ENCODE data around the gene GPR87. TPM values are rescaled to one million over a fixed set of nuclear protein-coding genes. Genes with fewer than 3 reads are reported as not detected.
A peak's percentile ranks its signal among the peaks of the same experiment; 100 is the strongest.

GPR87 gene, protein sequence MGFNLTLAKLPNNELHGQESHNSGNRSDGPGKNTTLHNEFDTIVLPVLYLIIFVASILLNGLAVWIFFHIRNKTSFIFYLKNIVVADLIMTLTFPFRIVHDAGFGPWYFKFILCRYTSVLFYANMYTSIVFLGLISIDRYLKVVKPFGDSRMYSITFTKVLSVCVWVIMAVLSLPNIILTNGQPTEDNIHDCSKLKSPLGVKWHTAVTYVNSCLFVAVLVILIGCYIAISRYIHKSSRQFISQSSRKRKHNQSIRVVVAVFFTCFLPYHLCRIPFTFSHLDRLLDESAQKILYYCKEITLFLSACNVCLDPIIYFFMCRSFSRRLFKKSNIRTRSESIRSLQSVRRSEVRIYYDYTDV
- not detected for total RNA-seq

DNA sequence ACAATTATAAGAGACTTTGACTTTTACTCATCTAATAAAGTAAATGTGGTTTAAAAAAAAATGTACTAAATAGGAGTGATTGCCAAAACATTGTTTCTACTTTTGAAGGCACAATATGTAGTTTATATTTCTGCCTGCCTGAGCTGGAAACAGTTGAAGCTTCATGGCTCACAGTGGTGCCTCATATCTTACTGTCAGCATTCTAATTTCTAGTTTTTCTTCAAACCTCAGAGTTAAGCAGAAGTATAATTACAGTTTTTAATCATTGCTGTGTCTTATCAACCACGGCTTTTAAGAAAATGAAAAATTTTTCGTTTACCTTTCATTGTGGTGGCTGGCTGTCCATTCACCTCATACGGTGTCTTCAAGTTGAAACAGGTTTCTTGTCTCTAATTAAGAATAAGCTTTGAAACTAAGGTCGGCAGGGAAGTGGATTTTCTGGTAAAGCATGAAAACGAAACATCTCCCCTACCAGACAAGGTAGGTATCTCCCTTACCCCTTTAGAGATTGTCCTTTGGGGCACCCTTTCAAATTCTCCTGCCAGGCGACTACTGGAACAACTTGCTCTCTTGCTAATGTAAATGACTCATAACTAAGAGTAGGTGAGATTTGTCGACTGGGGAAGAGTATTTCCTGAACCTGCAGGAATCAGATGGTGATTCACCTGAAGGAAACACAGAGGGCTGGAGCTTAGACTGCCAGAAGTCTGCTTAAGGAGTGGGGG is at the start of gene GPR87:
Gene GPR87 (minus strand): TSS at position 554 of the 725 bp plus-strand sequence. CDS start 16,720 bp downstream, outside the sequence.
- H3K4me3 Mint-ChIP-seq: no peak within 1 kb of the TSS
- ChIA-PET POLR2A (no interaction called here), CTCF (interaction anchor here (1.2 to 1.5 kb wide), 3 partner anchors 12 to 148 kb away, joined by 4 to 6 read pairs (median 4); no protein-coding TSS in a partner anchor)
- no peaks in the 10 kb centered on the region for H3K27me3 Mint-ChIP-seq (ENCODE audit: low read depth)
- H3K4me1 Mint-ChIP-seq (ENCODE audit: low read depth): peaks cover 5% of the 10 kb centered on the region
- ATAC-seq (peak; percentile 23), DNase-seq (no peak)
- H3K9me3 Mint-ChIP-seq (ENCODE audit: insufficient read depth): no peaks in the 10 kb centered on the region
- H3K36me3 Mint-ChIP-seq (ENCODE audit: low read depth): no peaks in the 10 kb centered on the region
- H3K27ac Mint-ChIP-seq: no peak within 1 kb of the TSS

DNA sequence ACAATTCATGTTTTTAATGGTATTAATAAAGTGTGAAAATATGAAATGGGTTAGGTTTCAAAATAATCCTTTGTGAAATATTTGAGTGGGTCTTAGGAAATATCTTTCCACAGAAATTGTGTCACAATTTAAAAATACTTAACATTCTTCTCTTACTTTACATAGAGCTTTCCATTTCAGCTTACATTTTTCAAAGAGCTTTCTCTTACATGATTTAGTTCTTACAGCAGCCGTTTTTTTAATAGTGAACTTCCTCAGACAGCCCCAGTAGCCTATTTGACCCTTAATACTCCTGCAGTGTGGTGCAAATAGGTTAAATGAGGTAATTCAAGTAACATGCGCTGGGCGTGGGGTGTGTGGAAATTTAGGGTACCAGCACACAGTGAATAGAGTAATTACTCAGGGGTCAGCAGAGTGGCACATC is 46.1 kb upstream of the GPR87 start:
- no peaks in the 10 kb centered on the region for H3K36me3 Mint-ChIP-seq (ENCODE audit: low read depth)
- no peak for DNase-seq
- no peak overlapping the region for H3K4me3 Mint-ChIP-seq
- H3K9me3 Mint-ChIP-seq (ENCODE audit: insufficient read depth): no peaks in the 10 kb centered on the region
- no peak for ATAC-seq
- no peak overlapping the region for H3K27ac Mint-ChIP-seq
- CTCF ChIA-PET: no interaction called here
- peaks cover 6% of the 10 kb centered on the region for H3K27me3 Mint-ChIP-seq (ENCODE audit: low read depth)
- POLR2A ChIA-PET: no interaction called here
- H3K4me1 Mint-ChIP-seq (ENCODE audit: low read depth): no peaks in the 10 kb centered on the region

DNA sequence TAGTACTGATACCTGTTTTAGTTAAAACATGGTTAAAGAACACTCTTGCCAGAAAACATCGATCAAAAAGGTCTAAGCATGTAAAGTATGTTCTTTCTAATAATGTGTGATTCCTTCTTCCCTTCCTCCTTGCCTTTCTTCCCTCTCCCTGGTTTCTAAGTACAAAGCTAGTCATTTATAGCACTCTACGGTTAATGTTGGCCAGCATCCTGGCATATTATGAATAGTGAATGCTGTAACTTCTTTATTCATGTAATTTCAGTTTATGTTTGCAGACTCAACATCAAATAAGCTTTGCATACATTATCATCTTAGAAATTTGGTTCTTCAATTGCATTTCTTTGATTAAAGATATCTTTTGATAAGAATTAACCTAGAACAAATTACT is 40.8 kb upstream of the GPR87 start:
- no peaks in the 10 kb centered on the region for H3K4me1 Mint-ChIP-seq (ENCODE audit: low read depth)
- H3K36me3 Mint-ChIP-seq (ENCODE audit: low read depth): no peaks in the 10 kb centered on the region
- DNase-seq: no peak
- no peak overlapping the region for H3K4me3 Mint-ChIP-seq
- no peaks in the 10 kb centered on the region for H3K9me3 Mint-ChIP-seq (ENCODE audit: insufficient read depth)
- no peak overlapping the region for H3K27ac Mint-ChIP-seq
- ATAC-seq: no peak
- H3K27me3 Mint-ChIP-seq (ENCODE audit: low read depth): peaks cover 8% of the 10 kb centered on the region
- CTCF ChIA-PET: interaction anchor here (0.8 to 1.4 kb wide), 5 partner anchors 22 to 129 kb away, joined by 3 to 5 read pairs (median 3); no protein-coding TSS in a partner anchor
- POLR2A ChIA-PET: no interaction called here

DNA sequence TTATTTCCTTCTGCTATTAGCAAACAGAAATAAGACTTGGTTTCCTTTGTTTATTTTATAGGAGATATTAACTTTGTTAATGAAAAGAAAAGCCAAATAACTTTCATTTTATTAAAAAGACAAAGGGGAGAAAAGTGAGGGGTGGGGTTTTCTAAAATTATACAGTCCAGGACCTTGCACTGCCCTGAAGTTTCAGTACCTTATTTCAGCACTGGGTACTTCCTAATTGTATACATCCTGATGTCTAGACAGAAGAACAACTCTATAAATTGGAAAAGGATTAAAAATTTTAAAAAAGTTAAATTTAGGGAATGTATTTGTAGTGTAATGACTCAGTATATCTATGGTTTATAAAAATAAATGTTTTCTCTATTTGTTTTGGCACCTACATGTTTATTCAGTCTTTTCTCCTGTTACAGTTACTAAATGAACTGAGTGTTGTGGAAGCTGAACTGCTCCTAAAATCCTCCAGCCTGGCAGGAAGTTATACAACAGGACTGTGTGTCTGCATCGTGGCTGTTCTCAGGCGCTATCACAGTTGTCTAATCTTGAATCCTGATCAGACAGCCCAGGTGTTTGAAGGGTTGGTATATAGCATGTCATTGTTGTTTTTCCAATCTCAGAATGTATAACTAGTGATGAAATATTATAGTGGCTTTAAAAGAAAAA is 40.3 kb upstream of the GPR87 start:
- Mint-ChIP-seq H3K4me1 (ENCODE audit: low read depth) (peaks cover 3% of the 10 kb centered on the region), H3K27me3 (ENCODE audit: low read depth) (peaks cover 8% of the 10 kb centered on the region), H3K9me3 (ENCODE audit: insufficient read depth) (no peaks in the 10 kb centered on the region), H3K4me3 (no peak overlapping the region), H3K27ac (no peak overlapping the region), H3K36me3 (ENCODE audit: low read depth) (no peaks in the 10 kb centered on the region)
- ATAC-seq (no peak), DNase-seq (no peak)
- POLR2A ChIA-PET: no interaction called here
- CTCF ChIA-PET: interaction anchor here (1.1 kb wide), 1 partner anchor 122 kb away, joined by 3 read pairs; no protein-coding TSS in a partner anchor

DNA sequence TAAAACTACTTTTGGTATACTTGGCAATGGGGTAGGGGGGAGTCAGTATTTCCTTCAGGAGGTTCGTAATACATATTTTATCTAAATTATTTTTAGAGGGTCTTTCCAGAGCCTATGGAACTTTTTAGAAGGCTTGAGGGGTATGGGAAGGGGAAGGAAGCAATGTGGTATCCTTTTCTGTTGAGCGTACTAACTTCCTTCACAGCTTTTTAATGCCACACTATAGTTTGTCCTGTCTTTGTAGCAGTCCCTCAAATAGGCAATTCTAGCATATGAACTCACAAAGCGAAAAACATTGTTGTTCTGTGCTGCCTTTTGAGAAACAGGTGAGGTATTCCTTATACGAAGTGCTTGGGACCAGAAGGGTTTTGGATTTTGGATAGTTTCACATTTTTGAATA is 35.0 kb upstream of the GPR87 start:
- DNase-seq (no peak), ATAC-seq (no peak)
- Mint-ChIP-seq H3K27ac (no peak overlapping the region), H3K4me1 (ENCODE audit: low read depth) (peaks cover 10% of the 10 kb centered on the region), H3K4me3 (no peak overlapping the region), H3K36me3 (ENCODE audit: low read depth) (no peaks in the 10 kb centered on the region), H3K9me3 (ENCODE audit: insufficient read depth) (no peaks in the 10 kb centered on the region), H3K27me3 (ENCODE audit: low read depth) (peaks cover 16% of the 10 kb centered on the region)
- CTCF ChIA-PET: no interaction called here
- POLR2A ChIA-PET: no interaction called here

DNA sequence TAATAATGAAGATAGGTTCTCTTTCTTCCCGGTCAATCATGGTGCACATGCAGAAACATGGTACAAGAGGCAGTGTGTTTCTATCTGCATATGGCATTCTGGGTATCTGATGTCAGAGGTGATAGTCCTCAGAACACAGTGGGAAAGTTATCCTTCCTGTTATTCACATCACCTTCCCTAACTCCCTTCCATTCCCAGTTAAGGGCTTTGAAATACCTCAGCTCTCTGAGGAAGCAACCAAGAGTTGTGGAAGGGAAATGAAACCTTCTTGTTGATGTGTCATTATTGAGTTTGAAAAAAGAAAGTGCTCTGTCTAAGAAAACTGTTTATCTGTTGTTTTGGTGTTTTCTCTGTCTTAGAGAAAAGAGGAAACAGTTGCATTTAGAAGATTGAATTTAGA is 34.6 kb upstream of the GPR87 start:
- no peak for DNase-seq
- ChIA-PET CTCF (no interaction called here), POLR2A (no interaction called here)
- no peaks in the 10 kb centered on the region for H3K36me3 Mint-ChIP-seq (ENCODE audit: low read depth)
- H3K4me3 Mint-ChIP-seq: no peak overlapping the region
- H3K27me3 Mint-ChIP-seq (ENCODE audit: low read depth): peaks cover 18% of the 10 kb centered on the region
- ATAC-seq: no peak
- no peak overlapping the region for H3K27ac Mint-ChIP-seq
- no peaks in the 10 kb centered on the region for H3K9me3 Mint-ChIP-seq (ENCODE audit: insufficient read depth)
- peaks cover 10% of the 10 kb centered on the region for H3K4me1 Mint-ChIP-seq (ENCODE audit: low read depth)

DNA sequence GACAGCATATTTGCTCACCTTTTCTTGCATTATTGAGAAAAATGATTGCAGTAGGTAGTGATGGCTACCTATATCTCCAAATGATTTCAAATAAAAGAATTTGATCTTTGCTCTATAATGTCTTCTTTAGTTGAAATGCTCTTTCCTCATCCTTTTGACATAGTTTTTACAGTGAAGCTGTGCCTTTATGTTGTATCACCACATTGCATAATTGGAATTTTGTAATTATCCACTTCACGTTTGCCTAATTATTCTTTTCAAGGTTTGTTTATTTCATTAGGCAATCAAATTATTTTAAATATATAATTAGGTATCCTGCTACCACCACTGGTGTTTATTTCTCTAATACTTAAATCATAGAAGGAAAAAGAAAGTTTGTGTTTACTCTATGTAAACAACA is 34.0 kb upstream of the GPR87 start:
- DNase-seq (no peak), ATAC-seq (no peak)
- Mint-ChIP-seq H3K4me3 (no peak overlapping the region), H3K27ac (no peak overlapping the region), H3K4me1 (ENCODE audit: low read depth) (peaks cover 10% of the 10 kb centered on the region), H3K9me3 (ENCODE audit: insufficient read depth) (no peaks in the 10 kb centered on the region), H3K36me3 (ENCODE audit: low read depth) (no peaks in the 10 kb centered on the region), H3K27me3 (ENCODE audit: low read depth) (peaks cover 19% of the 10 kb centered on the region)
- ChIA-PET CTCF (no interaction called here), POLR2A (no interaction called here)

DNA sequence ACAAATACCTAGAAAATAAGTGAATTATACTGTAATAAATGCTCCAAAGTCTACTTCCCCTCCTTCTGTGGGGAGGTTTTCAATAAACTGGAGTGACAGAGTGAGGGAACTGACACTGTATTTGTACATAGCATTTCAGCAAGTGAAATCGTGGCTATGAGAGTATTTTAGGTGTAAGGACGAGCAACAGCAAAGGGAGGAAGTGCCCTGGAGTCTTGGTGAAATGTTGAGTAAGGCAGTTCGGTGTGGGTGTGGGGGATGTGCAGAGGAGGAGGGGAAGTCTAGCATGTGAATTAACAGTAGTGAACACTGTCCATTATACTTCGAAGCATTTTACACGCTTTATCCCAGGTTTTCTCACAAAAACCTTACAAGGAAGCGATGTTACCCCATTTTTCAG is 30.8 kb upstream of the GPR87 start:
- peaks cover 10% of the 10 kb centered on the region for H3K4me1 Mint-ChIP-seq (ENCODE audit: low read depth)
- ATAC-seq: no peak
- CTCF ChIA-PET: no interaction called here
- DNase-seq: no peak
- no peak overlapping the region for H3K4me3 Mint-ChIP-seq
- H3K9me3 Mint-ChIP-seq (ENCODE audit: insufficient read depth): no peaks in the 10 kb centered on the region
- H3K27ac Mint-ChIP-seq: no peak overlapping the region
- no peaks in the 10 kb centered on the region for H3K36me3 Mint-ChIP-seq (ENCODE audit: low read depth)
- peaks cover 24% of the 10 kb centered on the region for H3K27me3 Mint-ChIP-seq (ENCODE audit: low read depth)
- POLR2A ChIA-PET: interaction anchor here (0.5 kb wide), 1 partner anchor 20 kb away, joined by 3 read pairs; no protein-coding TSS in a partner anchor

DNA sequence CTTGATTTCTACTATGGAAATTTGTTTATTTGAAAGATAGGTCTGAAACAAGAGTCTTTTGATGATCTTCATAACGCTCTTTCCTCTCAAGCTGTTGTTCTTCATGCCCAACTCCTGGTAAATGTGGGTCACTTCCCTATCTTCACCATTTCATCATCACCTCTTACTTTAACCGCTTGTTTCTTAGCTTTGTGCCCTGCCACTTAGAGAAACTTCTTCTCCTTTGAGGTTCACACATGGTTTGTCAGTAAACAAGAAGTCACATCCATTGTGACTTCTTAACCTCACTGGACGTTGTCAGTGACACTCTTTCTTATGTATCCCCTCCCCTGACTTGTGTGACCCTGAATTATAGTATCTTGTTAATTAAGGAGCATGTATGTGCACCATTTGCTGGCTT is 29.7 kb upstream of the GPR87 start:
- ChIA-PET POLR2A (no interaction called here), CTCF (interaction anchor here (0.7 kb wide), 1 partner anchor 18 kb away, joined by 4 read pairs; no protein-coding TSS in a partner anchor)
- peaks cover 2% of the 10 kb centered on the region for H3K4me1 Mint-ChIP-seq (ENCODE audit: low read depth)
- DNase-seq: no peak
- H3K4me3 Mint-ChIP-seq: no peak overlapping the region
- H3K36me3 Mint-ChIP-seq (ENCODE audit: low read depth): no peaks in the 10 kb centered on the region
- no peaks in the 10 kb centered on the region for H3K9me3 Mint-ChIP-seq (ENCODE audit: insufficient read depth)
- no peak for ATAC-seq
- H3K27ac Mint-ChIP-seq: no peak overlapping the region
- peaks cover 24% of the 10 kb centered on the region for H3K27me3 Mint-ChIP-seq (ENCODE audit: low read depth)

DNA sequence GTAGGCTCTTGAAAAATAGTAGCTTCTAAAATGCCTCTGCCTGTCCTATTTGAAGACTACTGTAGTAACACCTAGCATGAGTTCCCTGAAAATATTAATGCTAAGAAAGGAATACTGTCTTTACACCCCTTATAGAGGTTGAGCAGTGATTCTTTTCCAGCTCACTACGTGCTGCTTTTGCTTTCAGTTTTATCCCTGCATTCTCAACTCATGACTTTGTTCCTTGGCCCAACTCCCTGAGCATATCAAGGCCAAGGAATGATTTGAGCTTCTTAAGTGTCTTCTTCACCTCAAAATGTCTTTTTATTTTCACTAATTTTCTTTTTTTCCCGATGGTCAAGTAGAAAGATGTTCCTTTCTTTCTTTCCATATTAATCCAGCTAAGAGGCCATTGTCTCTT is 29.2 kb upstream of the GPR87 start:
- no peak overlapping the region for H3K4me3 Mint-ChIP-seq
- H3K36me3 Mint-ChIP-seq (ENCODE audit: low read depth): no peaks in the 10 kb centered on the region
- CTCF ChIA-PET: interaction anchor here (0.7 kb wide), 1 partner anchor 18 kb away, joined by 4 read pairs; no protein-coding TSS in a partner anchor
- DNase-seq: no peak
- H3K27me3 Mint-ChIP-seq (ENCODE audit: low read depth): peaks cover 27% of the 10 kb centered on the region
- H3K4me1 Mint-ChIP-seq (ENCODE audit: low read depth): no peaks in the 10 kb centered on the region
- H3K27ac Mint-ChIP-seq: no peak overlapping the region
- no peak for ATAC-seq
- POLR2A ChIA-PET: no interaction called here
- no peaks in the 10 kb centered on the region for H3K9me3 Mint-ChIP-seq (ENCODE audit: insufficient read depth)

DNA sequence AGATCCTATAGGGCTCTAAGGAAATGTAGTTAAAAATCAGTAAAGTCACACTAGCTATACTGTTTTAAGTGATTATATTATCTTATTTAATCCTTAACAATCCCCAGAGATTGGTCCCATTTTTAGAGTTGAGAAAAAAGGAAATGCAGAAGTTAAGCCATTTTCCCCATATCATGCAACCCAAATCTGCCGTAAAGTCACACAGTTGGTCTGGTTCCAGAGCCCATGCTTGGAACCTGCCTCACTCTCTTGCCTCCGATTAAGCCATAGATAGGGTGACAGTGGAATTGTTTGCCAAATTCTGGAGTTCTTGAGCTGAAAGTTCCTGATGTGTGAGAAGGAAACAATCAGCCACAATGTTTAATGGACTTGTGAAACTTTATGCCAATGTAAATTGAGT is 15.1 kb upstream of the GPR87 start:
- ChIA-PET CTCF (interaction anchor here (1.1 to 1.4 kb wide), 3 partner anchors 15 to 164 kb away, joined by 4 to 5 read pairs (median 4); partner anchors contain the start of gene GPR87), POLR2A (no interaction called here)
- H3K4me3 Mint-ChIP-seq: no peak overlapping the region
- H3K27me3 Mint-ChIP-seq (ENCODE audit: low read depth): peaks cover 8% of the 10 kb centered on the region
- no peak for ATAC-seq
- peaks cover 11% of the 10 kb centered on the region for H3K4me1 Mint-ChIP-seq (ENCODE audit: low read depth)
- DNase-seq: no peak
- no peaks in the 10 kb centered on the region for H3K36me3 Mint-ChIP-seq (ENCODE audit: low read depth)
- H3K9me3 Mint-ChIP-seq (ENCODE audit: insufficient read depth): no peaks in the 10 kb centered on the region
- no peak overlapping the region for H3K27ac Mint-ChIP-seq

DNA sequence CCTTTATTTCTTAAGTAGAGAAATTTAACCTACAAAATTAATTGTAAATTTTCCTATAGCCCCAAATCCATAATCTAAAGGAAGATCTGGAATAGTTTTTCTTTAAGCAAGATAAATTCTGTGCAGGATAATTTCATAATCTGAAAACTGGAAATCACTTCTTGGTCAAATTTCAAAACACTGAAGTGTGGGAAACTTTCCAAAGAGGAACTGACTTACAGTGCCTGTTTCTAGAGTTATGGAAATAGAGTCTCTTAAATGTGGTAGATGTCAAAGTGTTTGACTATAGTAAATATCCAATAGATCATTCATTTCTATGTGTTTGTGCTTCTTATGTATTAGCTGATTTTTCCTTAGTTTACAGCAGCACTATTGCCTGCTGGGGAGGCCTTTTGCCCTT is 14.3 kb upstream of the GPR87 start:
- H3K4me3 Mint-ChIP-seq: no peak overlapping the region
- H3K27ac Mint-ChIP-seq: no peak overlapping the region
- no peak for ATAC-seq
- H3K9me3 Mint-ChIP-seq (ENCODE audit: insufficient read depth): no peaks in the 10 kb centered on the region
- no peak for DNase-seq
- POLR2A ChIA-PET: no interaction called here
- H3K4me1 Mint-ChIP-seq (ENCODE audit: low read depth): peaks cover 11% of the 10 kb centered on the region
- no peaks in the 10 kb centered on the region for H3K36me3 Mint-ChIP-seq (ENCODE audit: low read depth)
- CTCF ChIA-PET: no interaction called here
- H3K27me3 Mint-ChIP-seq (ENCODE audit: low read depth): peaks cover 7% of the 10 kb centered on the region

All from activated CD8-positive, alpha-beta T cell treated with anti-CD3 and anti-CD28 coated beads, Interleukin-2, amount 10 ng/mL, durations not matched to agents 7 days and 5 days (primary cell).